SK-N-SH (cell line): ENCODE results near the gene OBSCN. TPM values are rescaled to one million over a fixed set of nuclear protein-coding genes. Genes with fewer than 3 reads are reported as not detected.

ENCODE experiments used
- CTCF ChIA-PET: fragments of 300-600, 350-600 bp; formaldehyde crosslinking; extraction: SDS; loops from one replicate; lab custom pipeline; 2021; lab: Yijun Ruan, JAX
- POLR2A ChIA-PET: fragments of 350-600 bp; sonication (Branson Sonifier 250); formaldehyde crosslinking; extraction: SDS; loops from one replicate; lab custom pipeline; 2020; ENCODE audit warnings: antibody characterized with exemption, inconsistent platforms; lab: Yijun Ruan, JAX
- DNase-seq: peaks from one replicate; pipeline ENCODE4 v3.0.0; 2012
- H2AFZ ChIP-seq: fragments of 200-600 bp; sonication (generic); 2 replicates; pipeline ENCODE4 v1.8.1; 2016; ENCODE audit warnings: antibody characterized with exemption, mild to moderate bottlenecking, low read depth
- H3F3A ChIP-seq: fragments of 200-600 bp; sonication (generic); replicated peaks from 2 replicates; pipeline ENCODE3; 2016; ENCODE audit warnings: antibody characterized with exemption, mild to moderate bottlenecking; ENCODE audit not compliant: insufficient read depth
- H3K27ac ChIP-seq, 2 experiments: fragments of 200-500 bp in 1 of 2; fragments of 200-600 bp in 1 of 2; sonication (Bioruptor generic) in 1 of 2; sonication (generic), shearing (Covaris generic) in 1 of 2; 2 replicates each; pipeline versions ENCODE4 v1.5.1 to v1.6.1; 2014 to 2016; ENCODE audit warnings: low read depth in 2 of 2, inconsistent platforms in 1 of 2, low read length in 1 of 2, mild to moderate bottlenecking in 1 of 2, mixed read lengths in 1 of 2
- H3K27me3 ChIP-seq: fragments of 200-600 bp; sonication (generic), shearing (Covaris generic); 2 replicates; pipeline ENCODE4 v1.6.1; 2016; ENCODE audit warnings: mixed run types; ENCODE audit not compliant: insufficient read depth
- H3K36me3 ChIP-seq, 2 experiments: fragments of 200-500 bp in 1 of 2; fragments of 200-600 bp in 1 of 2; sonication (Bioruptor generic) in 1 of 2; sonication (generic) in 1 of 2; replicated peaks in 1 of 2; 2 replicates each; pipeline versions ENCODE3 to v1.5.1; 2014 to 2016; ENCODE audit warnings: low read length in 1 of 2, mild to moderate bottlenecking in 1 of 2; ENCODE audit not compliant: insufficient read depth in 2 of 2, control insufficient read depth in 1 of 2
- H3K4me1 ChIP-seq, 2 experiments: fragments of 200-500 bp in 1 of 2; fragments of 200-600 bp in 1 of 2; sonication (Bioruptor generic) in 1 of 2; sonication (generic), shearing (Covaris generic) in 1 of 2; 2 replicates each; pipeline versions ENCODE4 v1.5.1 to v1.6.1; 2014 to 2016; ENCODE audit warnings: low read depth in 1 of 2, low read length in 1 of 2, mixed run types in 1 of 2; ENCODE audit not compliant: insufficient read depth in 2 of 2, control insufficient read depth in 1 of 2
- H3K4me2 ChIP-seq: fragments of 200-600 bp; sonication (generic), shearing (Covaris generic); 2 replicates; pipeline ENCODE4 v1.6.1; 2017; ENCODE audit warnings: mixed run types
- H3K4me3 ChIP-seq, 2 experiments: fragments of 200-500 bp in 1 of 2; fragments of 200-600 bp in 1 of 2; sonication (Bioruptor generic) in 1 of 2; sonication (generic), shearing (Covaris generic) in 1 of 2; 2 replicates each; pipeline versions ENCODE4 v1.5.1 to v1.8.1; 2014 to 2016; ENCODE audit warnings: low read depth in 2 of 2, inconsistent platforms in 1 of 2, low read length in 1 of 2, mild to moderate bottlenecking in 1 of 2, mixed read lengths in 1 of 2, moderate library complexity in 1 of 2
- H3K79me2 ChIP-seq: fragments of 200-600 bp; sonication (generic); 2 replicates; pipeline ENCODE4 v1.8.1; 2017; ENCODE audit warnings: mild to moderate bottlenecking; ENCODE audit not compliant: insufficient read depth
- H3K9ac ChIP-seq: fragments of 200-600 bp; sonication (generic); 2 replicates; pipeline ENCODE4 v1.6.1; 2017; ENCODE audit warnings: mixed run types
- H3K9me2 ChIP-seq: fragments of 200-600 bp; sonication (generic); 2 replicates; pipeline ENCODE4 v1.6.1; 2017; ENCODE audit warnings: mixed run types
- H3K9me3 ChIP-seq: fragments of 200-600 bp; sonication (generic); 2 replicates; pipeline ENCODE4 v1.6.1; 2017; ENCODE audit warnings: mixed run types, mild to moderate bottlenecking, moderate library complexity
- H4K20me1 ChIP-seq: fragments of 200-600 bp; sonication (generic); 2 replicates; pipeline ENCODE4 v1.6.1; 2017; ENCODE audit warnings: mild to moderate bottlenecking, mixed run types; ENCODE audit not compliant: insufficient read depth
- CHD2 ChIP-seq: fragments of 150-350 bp; IDR thresholded peaks from 2 replicates; pipeline ENCODE4 v1.6.1; 2018; ENCODE audit warnings: low read length; ENCODE audit not compliant: partially characterized antibody
- ELF1 ChIP-seq: IDR thresholded peaks from 2 replicates; pipeline ENCODE4 v1.4.0; 2012
- EP300 ChIP-seq, 2 experiments: IDR thresholded peaks; 2 replicates each; pipeline versions ENCODE4 v1.4.0 to v1.6.1; 2012; ENCODE audit warnings: borderline replicate concordance in 1 of 2, low read depth in 1 of 2, low read length in 1 of 2
- EZH2phosphoT487 ChIP-seq: fragments of 200-600 bp; sonication (generic); IDR thresholded peaks from 2 replicates; pipeline ENCODE4 v1.6.1; 2017; ENCODE audit warnings: low read depth, mixed run types, mild to moderate bottlenecking, antibody characterized with exemption, moderate library complexity, borderline replicate concordance
- FOSL2 ChIP-seq: IDR thresholded peaks from 2 replicates; pipeline ENCODE4 v1.4.0; 2012; ENCODE audit warnings: low read depth, mild to moderate bottlenecking, moderate library complexity, borderline replicate concordance
- FOXJ3 ChIP-seq: sonication (generic); formaldehyde crosslinking; IDR thresholded peaks from 2 replicates; pipeline ENCODE4 v1.5.1; 2020; ENCODE audit warnings: mild to moderate bottlenecking, missing genetic modification reagents
- JUND ChIP-seq: IDR thresholded peaks from 2 replicates; pipeline ENCODE4 v1.4.0; 2012
- MEF2A ChIP-seq: IDR thresholded peaks from 2 replicates; pipeline ENCODE4 v1.4.0; 2012; ENCODE audit warnings: low read depth, borderline replicate concordance
- MXI1 ChIP-seq: IDR thresholded peaks from 2 replicates; pipeline ENCODE4 v1.6.1; 2012; ENCODE audit warnings: mild to moderate bottlenecking, low read depth, low read length, improper control_type of control experiment
- POLR2AphosphoS5 ChIP-seq: IDR thresholded peaks from 2 replicates; pipeline ENCODE4 v1.6.1; 2012; ENCODE audit warnings: low read depth, low read length
- RAD21 ChIP-seq: IDR thresholded peaks from 2 replicates; pipeline ENCODE4 v1.6.1; 2012; ENCODE audit warnings: mild to moderate bottlenecking, low read length
- REST ChIP-seq: IDR thresholded peaks from 2 replicates; pipeline ENCODE4 v1.6.1; 2012; ENCODE audit warnings: mild to moderate bottlenecking, low read depth, low read length, moderate library complexity
- RFX5 ChIP-seq: IDR thresholded peaks from 2 replicates; pipeline ENCODE4 v1.6.1; 2012; ENCODE audit warnings: mild to moderate bottlenecking, improper control_type of control experiment, low read length
- RXRA ChIP-seq: IDR thresholded peaks from 2 replicates; pipeline ENCODE4 v1.4.0; 2012; ENCODE audit warnings: low read depth, mild to moderate bottlenecking, borderline replicate concordance
- TAF1 ChIP-seq: IDR thresholded peaks from 2 replicates; pipeline ENCODE4 v1.6.1; 2012; ENCODE audit warnings: low read depth, mild to moderate bottlenecking, low read length, moderate library complexity, borderline replicate concordance
- TCF12 ChIP-seq: IDR thresholded peaks from 2 replicates; pipeline ENCODE4 v1.4.0; 2012
- USF1 ChIP-seq: IDR thresholded peaks from 2 replicates; pipeline ENCODE4 v1.4.0; 2012; ENCODE audit warnings: low read depth, borderline replicate concordance
- USF2 ChIP-seq: fragments of 150-350 bp; IDR thresholded peaks from 2 replicates; pipeline ENCODE4 v1.6.1; 2017; ENCODE audit warnings: antibody characterized with exemption, low read length, low read depth, borderline replicate concordance
- YY1 ChIP-seq: IDR thresholded peaks from 2 replicates; pipeline ENCODE4 v1.4.0; 2012; ENCODE audit warnings: low read depth, mild to moderate bottlenecking
- ZBTB33 ChIP-seq: IDR thresholded peaks from 2 replicates; pipeline ENCODE4 v1.4.0; 2012; ENCODE audit warnings: low read depth, borderline replicate concordance
- WGBS: methylation state at CpG from one replicate; pipeline ENCODE4 v1.1.6; 2017; ENCODE audit warnings: low lambda C conversion rate; 5-methylcytosine and 5-hydroxymethylcytosine counted together
- polyA plus RNA-seq, 3 experiments: library from polyadenylated mRNA; depleted of rRNA; stranded (reverse); fragments of >200 nt; gene quantifications; 2 replicates each; pipeline ENCODE4 v1.2.3, GENCODE V29; 2012

Gene OBSCN
- polyA plus RNA-seq, 1 of the 3 experiments (the other 2 are of a cell fraction), result 4.0 TPM

GRCh38 chr1:228398741-228399461, 191.1 kb downstream of the OBSCN start:
- no peak overlapping the region for H3K9ac ChIP-seq
- peaks cover 51% of the 10 kb centered on the region for H4K20me1 ChIP-seq
- peaks cover 45% of the 10 kb centered on the region for H3K79me2 ChIP-seq
- no peak overlapping the region for H2AFZ ChIP-seq
- peaks cover 0 to under 1% of the 10 kb centered on the region in 2 experiments; a peak in 1 of 4 replicates for H3K4me1 ChIP-seq
- no peaks in the 10 kb centered on the region for H3K27me3 ChIP-seq
- ChIA-PET CTCF (no interaction called here), POLR2A (no interaction called here)
- H3K4me3 ChIP-seq, result no peak overlapping the region
- H3K4me2 ChIP-seq, result no peak overlapping the region
- peaks cover 2 to 70% of the 10 kb centered on the region in 2 experiments for H3K36me3 ChIP-seq
- H3K9me2 ChIP-seq, result no peaks in the 10 kb centered on the region
- H3K9me3 ChIP-seq, result no peaks in the 10 kb centered on the region
- no peak for TF ChIP-seq MXI1
- no peak for TF ChIP-seq FOSL2
- TF ChIP-seq REST, result no peak
- TF ChIP-seq YY1, result no peak
- TF ChIP-seq JUND, result no peak
- TF ChIP-seq EZH2phosphoT487, result no peak
- no peak for TF ChIP-seq POLR2AphosphoS5
- TF ChIP-seq TAF1, result no peak
- TF ChIP-seq RXRA, result no peak
- TF ChIP-seq ELF1, result no peak
- no peak for TF ChIP-seq MEF2A
- TF ChIP-seq ZBTB33, result no peak
- TF ChIP-seq CHD2, result no peak
- TF ChIP-seq FOXJ3, result no peak
- TF ChIP-seq USF1, result no peak
- no peak for TF ChIP-seq TCF12
- no peak for TF ChIP-seq RFX5
- no peak for TF ChIP-seq RAD21
- TF ChIP-seq EP300 (IDR thresholded peaks at IDR 0.05; ENCODE audit: borderline replicate concordance in 1 of 2, low read depth in 1 of 2, low read length in 1 of 2), result no peak
- no peak for TF ChIP-seq USF2
- no peak for DNase-seq
- WGBS, result 89% methylated on average over 5 of the region's 12 CpGs
- H3K27ac ChIP-seq, result no peak overlapping the region
- H3F3A ChIP-seq, result no peaks in the 10 kb centered on the region
